Astrocyte (in vitro differentiated cells and primary cell): ENCODE measurements around the gene SHQ1. TPM values are rescaled to one million over a fixed set of nuclear protein-coding genes. Genes with fewer than 3 reads are reported as not detected.

Experiments used
- DNase-seq: peaks from one replicate; pipeline ENCODE4 v3.0.0-alpha.2; 2010; ENCODE audit warnings: low read depth
- FAIRE-seq: peaks from 2 replicates; lab custom pipeline; 2011; peaks lifted over from hg19 to GRCh38; lab: Jason Lieb, UNC
- H2AFZ ChIP-seq: 2 replicates; pipeline ENCODE4 v1.6.0; 2012; ENCODE audit warnings: low read depth, low read length, inconsistent platforms
- H3K27ac ChIP-seq: 2 replicates; pipeline ENCODE4 v1.5.1; 2011; ENCODE audit warnings: low read depth, low read length, inconsistent platforms
- H3K27me3 ChIP-seq: 2 replicates; pipeline ENCODE4 v1.6.0; 2011; ENCODE audit warnings: low read length, inconsistent platforms; ENCODE audit not compliant: insufficient read depth
- H3K36me3 ChIP-seq: 2 replicates; pipeline ENCODE4 v1.5.1; 2011; ENCODE audit warnings: low read length, inconsistent platforms; ENCODE audit not compliant: insufficient read depth
- H3K4me1 ChIP-seq: 2 replicates; pipeline ENCODE4 v1.5.1; 2011; ENCODE audit warnings: low read length, inconsistent platforms; ENCODE audit not compliant: insufficient read depth
- H3K4me2 ChIP-seq: 2 replicates; pipeline ENCODE4 v1.6.0; 2012; ENCODE audit warnings: low read length, inconsistent platforms
- H3K4me3 ChIP-seq: 2 replicates; pipeline ENCODE4 v1.5.1; 2011; ENCODE audit warnings: low read depth, mild to moderate bottlenecking, low read length, inconsistent platforms; ENCODE audit not compliant: insufficient read depth
- H3K79me2 ChIP-seq: 2 replicates; pipeline ENCODE4 v1.6.0; 2012; ENCODE audit warnings: mild to moderate bottlenecking, low read length, inconsistent platforms; ENCODE audit not compliant: insufficient read depth
- H3K9ac ChIP-seq: 2 replicates; pipeline ENCODE4 v1.6.0; 2012; ENCODE audit warnings: mild to moderate bottlenecking, low read length, inconsistent platforms
- H3K9me3 ChIP-seq: 2 replicates; pipeline ENCODE4 v1.5.1; 2012; ENCODE audit warnings: low read depth, mild to moderate bottlenecking, low read length, inconsistent platforms; ENCODE audit not compliant: insufficient read depth
- H4K20me1 ChIP-seq: 2 replicates; pipeline ENCODE4 v1.6.0; 2012; ENCODE audit warnings: low read length, inconsistent platforms; ENCODE audit not compliant: insufficient read depth
- H3K27ac Mint-ChIP-seq: one replicate; pipeline ENCODE4 v1.8.0; 2021; ENCODE audit warnings: mild to moderate bottlenecking, mixed read lengths; ENCODE audit not compliant: unreplicated experiment
- H3K27me3 Mint-ChIP-seq: one replicate; pipeline ENCODE4 v1.8.0; 2021; ENCODE audit warnings: low read depth, mixed read lengths; ENCODE audit not compliant: unreplicated experiment
- H3K36me3 Mint-ChIP-seq: one replicate; pipeline ENCODE4 v1.8.0; 2021; ENCODE audit warnings: low read depth, mixed read lengths; ENCODE audit not compliant: unreplicated experiment
- H3K4me1 Mint-ChIP-seq: one replicate; pipeline ENCODE4 v1.8.0; 2021; ENCODE audit warnings: low read depth, mixed read lengths; ENCODE audit not compliant: unreplicated experiment
- H3K4me3 Mint-ChIP-seq: one replicate; pipeline ENCODE4 v1.8.0; 2021; ENCODE audit warnings: mild to moderate bottlenecking, moderate library complexity, mixed read lengths; ENCODE audit not compliant: unreplicated experiment
- H3K9me3 Mint-ChIP-seq: one replicate; pipeline ENCODE4 v1.8.0; 2021; ENCODE audit warnings: mild to moderate bottlenecking, mixed read lengths; ENCODE audit not compliant: unreplicated experiment
- CTCF ChIP-seq: IDR thresholded peaks from 2 replicates; pipeline ENCODE4 v1.5.1; 2011; ENCODE audit warnings: low read depth, mild to moderate bottlenecking, inconsistent platforms, low read length, moderate library complexity; ENCODE audit not compliant: insufficient read depth
- EZH2 ChIP-seq: IDR thresholded peaks from 2 replicates; pipeline ENCODE4 v1.6.1; 2012; ENCODE audit warnings: mild to moderate bottlenecking, low read length, inconsistent platforms; ENCODE audit not compliant: insufficient read depth
- total RNA-seq: library from RNA; stranded (reverse); gene quantifications from 2 replicates; pipeline ENCODE4 v1.2.1, GENCODE V29; 2021

Gene SHQ1
- total RNA-seq, 1 donor from 2014 or later: 28.4 TPM

GRCh38 chr3:72803573-72803972 lies 44.7 kb downstream of the SHQ1 start:
- Histone ChIP-seq H3K9ac (no peak overlapping the region), H3K27ac (no peak overlapping the region), H3K9me3 (no peaks in the 10 kb centered on the region), H3K36me3 (no peaks in the 10 kb centered on the region), H3K27me3 (no peaks in the 10 kb centered on the region), H4K20me1 (no peaks in the 10 kb centered on the region), H3K79me2 (no peaks in the 10 kb centered on the region), H3K4me2 (no peak overlapping the region), H3K4me1 (no peaks in the 10 kb centered on the region), H3K4me3 (no peak overlapping the region), H2AFZ (no peak overlapping the region)
- no peaks in the 10 kb centered on the region for H3K27me3 Mint-ChIP-seq
- H3K4me1 Mint-ChIP-seq: peaks cover 4% of the 10 kb centered on the region
- FAIRE-seq (no peak), DNase-seq (no peak)
- peaks cover 4% of the 10 kb centered on the region for H3K36me3 Mint-ChIP-seq
- TF ChIP-seq CTCF (no peak), EZH2 (no peak)
- no peak overlapping the region for H3K27ac Mint-ChIP-seq
- H3K4me3 Mint-ChIP-seq: no peak overlapping the region
- no peaks in the 10 kb centered on the region for H3K9me3 Mint-ChIP-seq

- H3K27me3 Mint-ChIP-seq: no peaks in the 10 kb centered on the region
- H3K27ac Mint-ChIP-seq: no peak overlapping the region
- no peaks in the 10 kb centered on the region for H3K9me3 Mint-ChIP-seq
- peaks cover 2% of the 10 kb centered on the region for H3K36me3 Mint-ChIP-seq
- H3K36me3 ChIP-seq: no peaks in the 10 kb centered on the region
- H3K4me2 ChIP-seq: no peak overlapping the region
- no peaks in the 10 kb centered on the region for H4K20me1 ChIP-seq
- H3K4me3 ChIP-seq: no peak overlapping the region
- H3K27me3 ChIP-seq: no peaks in the 10 kb centered on the region
- H3K79me2 ChIP-seq: no peaks in the 10 kb centered on the region
- H3K9me3 ChIP-seq: no peaks in the 10 kb centered on the region
- H3K4me1 Mint-ChIP-seq: peaks cover 10% of the 10 kb centered on the region
- TF ChIP-seq EZH2: no peak
- H3K4me1 ChIP-seq: no peaks in the 10 kb centered on the region
- no peak for FAIRE-seq
- no peak overlapping the region for H2AFZ ChIP-seq
- DNase-seq: no peak
- no peak overlapping the region for H3K4me3 Mint-ChIP-seq
- H3K9ac ChIP-seq: no peak overlapping the region
- no peak overlapping the region for H3K27ac ChIP-seq
These were observed 46.2 kb downstream of the SHQ1 start for GRCh38 chr3:72802001-72802400.

- TF ChIP-seq EZH2 (no peak), CTCF (no peak)
- no peaks in the 10 kb centered on the region for H3K36me3 Mint-ChIP-seq
- Histone ChIP-seq H4K20me1 (no peaks in the 10 kb centered on the region), H3K9ac (no peak overlapping the region), H3K79me2 (no peaks in the 10 kb centered on the region), H3K9me3 (no peaks in the 10 kb centered on the region), H3K36me3 (no peaks in the 10 kb centered on the region), H3K27ac (no peak overlapping the region), H3K27me3 (no peaks in the 10 kb centered on the region), H3K4me2 (no peak overlapping the region), H3K4me3 (no peak overlapping the region), H2AFZ (no peak overlapping the region), H3K4me1 (no peaks in the 10 kb centered on the region)
- H3K4me1 Mint-ChIP-seq: peaks cover 10% of the 10 kb centered on the region
- no peak overlapping the region for H3K4me3 Mint-ChIP-seq
- no peaks in the 10 kb centered on the region for H3K27me3 Mint-ChIP-seq
- no peaks in the 10 kb centered on the region for H3K9me3 Mint-ChIP-seq
- no peak for DNase-seq
- FAIRE-seq: no peak
- H3K27ac Mint-ChIP-seq: no peak overlapping the region
These were observed 47.4 kb downstream of the SHQ1 start for GRCh38 chr3:72800869-72801268.
